GM12878 (cell line): ENCODE measurements around the gene HHAT. TPM values are rescaled to one million over a fixed set of nuclear protein-coding genes. Genes with fewer than 3 reads are reported as not detected.

Experiments used
- ATAC-seq: fragments of 200-7000 bp; cut with Tn5 transposase; 3 replicates; pipeline ENCODE4 v1.9.1; 2020; ENCODE audit warnings: mild to moderate bottlenecking, moderate library complexity
- BruUV-seq: library from RNA; stranded (reverse); fragments of 400-500 nt; replicated peaks from 2 replicates; lab custom pipeline; 2021; lab: Mats Ljungman, UMichigan
- CTCF ChIA-PET: fragments of 300-600 bp; sonication (Branson Sonifier 250); formaldehyde crosslinking; extraction: SDS; loops from one replicate; lab custom pipeline; 2021; ENCODE audit warnings: inconsistent platforms; lab: Yijun Ruan, JAX
- POLR2A ChIA-PET: fragments of 350-600 bp; formaldehyde crosslinking; extraction: SDS; loops from one replicate; lab custom pipeline; 2021; ENCODE audit warnings: inconsistent platforms; lab: Charles Lee
- RAD21 ChIA-PET: fragments of 300-600 bp; sonication (Branson Sonifier 250); formaldehyde crosslinking; loops from one replicate; lab custom pipeline; 2023; ENCODE audit warnings: antibody characterized with exemption; ENCODE audit not compliant: unreplicated experiment; lab: Charles Lee
- SMC1A ChIA-PET: fragments of 300-600 bp; sonication (Branson Sonifier 250); formaldehyde crosslinking; loops from one replicate; lab custom pipeline; 2023; ENCODE audit not compliant: unreplicated experiment, uncharacterized antibody; lab: Charles Lee
- DNase-seq: peaks from one replicate; pipeline ENCODE4 v3.0.0-alpha.2; 2011; ENCODE audit warnings: low read depth, low spot score
- FAIRE-seq: peaks from 3 replicates; lab custom pipeline; 2011; peaks lifted over from hg19 to GRCh38; lab: Jason Lieb, UNC
- H2AFZ ChIP-seq: 2 replicates; pipeline ENCODE4 v1.6.0; 2011; ENCODE audit warnings: low read depth, low read length, control low read depth; ENCODE audit not compliant: control insufficient read depth
- H3K27ac ChIP-seq: 2 replicates; pipeline ENCODE4 v1.5.1; 2011; ENCODE audit warnings: control low read depth; ENCODE audit not compliant: control insufficient read depth, insufficient read depth
- H3K27me3 ChIP-seq, 2 experiments: replicated peaks in 1 of 2; 2 replicates each; pipeline versions ENCODE4 v1.6.0 to v1.6.1; 2011; ENCODE audit warnings: low read length in 1 of 2; ENCODE audit not compliant: control insufficient read depth in 2 of 2, insufficient read depth in 2 of 2
- H3K36me3 ChIP-seq, 2 experiments: 2 replicates each; pipeline ENCODE4 v1.5.1; 2011; ENCODE audit warnings: low read length in 1 of 2; ENCODE audit not compliant: control insufficient read depth in 2 of 2, insufficient read depth in 2 of 2
- H3K4me1 ChIP-seq: 2 replicates; pipeline ENCODE4 v1.6.1; 2011; ENCODE audit warnings: mild to moderate bottlenecking, low read length, moderate library complexity, mixed read lengths; ENCODE audit not compliant: control insufficient read depth, insufficient read depth
- H3K4me2 ChIP-seq: 2 replicates; pipeline ENCODE4 v1.6.0; 2011; ENCODE audit warnings: control low read depth; ENCODE audit not compliant: control insufficient read depth, insufficient read depth
- H3K4me3 ChIP-seq: fragments of 200-600 bp; sonication (generic); 2 replicates; pipeline ENCODE4 v1.5.1; 2016
- H3K79me2 ChIP-seq: 2 replicates; pipeline ENCODE4 v1.6.0; 2011; ENCODE audit warnings: low read length; ENCODE audit not compliant: control insufficient read depth, insufficient read depth
- H3K9ac ChIP-seq: 2 replicates; pipeline ENCODE4 v1.8.0; 2011; ENCODE audit warnings: low read length, control low read depth, mixed read lengths; ENCODE audit not compliant: control insufficient read depth, insufficient read depth
- H3K9me3 ChIP-seq: replicated peaks from 3 replicates; pipeline ENCODE4 v1.5.1; 2011; ENCODE audit warnings: mild to moderate bottlenecking, low read length; ENCODE audit not compliant: control insufficient read depth, insufficient read depth
- H4K20me1 ChIP-seq: 2 replicates; pipeline ENCODE4 v1.6.0; 2011; ENCODE audit not compliant: control insufficient read depth, insufficient read depth
- ATF7 ChIP-seq: fragments of 450-650 bp; IDR thresholded peaks from 2 replicates; pipeline ENCODE4 v1.6.1; 2016; ENCODE audit warnings: low read depth, mild to moderate bottlenecking
- ESRRA ChIP-seq: IDR thresholded peaks from 2 replicates; pipeline ENCODE4 v1.6.1; 2012; ENCODE audit warnings: mild to moderate bottlenecking, low read length, improper control_type of control experiment
- LARP7 ChIP-seq: fragments of 450-650 bp; IDR thresholded peaks from 2 replicates; pipeline ENCODE4 v1.6.1; 2017; ENCODE audit warnings: mild to moderate bottlenecking
- MEF2B ChIP-seq: fragments of 450-650 bp; IDR thresholded peaks from 2 replicates; pipeline ENCODE4 v1.6.1; 2018; ENCODE audit warnings: mild to moderate bottlenecking, moderate library complexity; ENCODE audit not compliant: partially characterized antibody, poor library complexity, severe bottlenecking
- NR2C1 ChIP-seq: fragments of 450-650 bp; IDR thresholded peaks from 2 replicates; pipeline ENCODE4 v1.6.1; 2017; ENCODE audit warnings: antibody characterized with exemption, mild to moderate bottlenecking, moderate library complexity
- TCF7 ChIP-seq: IDR thresholded peaks from 2 replicates; pipeline ENCODE4 v1.6.1; 2014; ENCODE audit warnings: antibody characterized with exemption, borderline replicate concordance
- WGBS: methylation state at CpG from one replicate; pipeline ENCODE4 v1.1.6; 2016; ENCODE audit warnings: low lambda C conversion rate; ENCODE audit not compliant: insufficient replicate concordance, insufficient coverage; ENCODE audit errors: missing lambda C conversion rate; 5-methylcytosine and 5-hydroxymethylcytosine counted together
- in situ Hi-C: fragments of 300-500 bp; cut with MboI; formaldehyde crosslinking; loops from 9 replicates; pipeline ENCODE4 v1.14.3; 2018; ENCODE audit warnings: mixed read lengths
- intact Hi-C: fragments of 100-400 bp; cut with micrococcal nuclease; formaldehyde crosslinking; loops from one replicate; pipeline ENCODE4 v1.14.2; 2022; ENCODE audit not compliant: unreplicated experiment
- polyA plus RNA-seq, 11 experiments: library from polyadenylated mRNA; depleted of rRNA in 4 of 11; unstranded in 6 of 11; stranded (reverse) in 5 of 11; fragments of >200 nt; fragmentation: Nextera tagmentation in 4 of 11; fragmentation: Illumina TruSeq in 1 of 11; extraction: Ambion mirVana in 4 of 11; extraction: Trizol in 1 of 11; gene quantifications; 1 replicate in 1 of 11; 2 replicates in 10 of 11; pipeline versions ENCODE4 v1.2.1 to v1.2.3, GENCODE V29; 2011 to 2016; ENCODE audit warnings: inconsistent platforms in 2 of 11, missing spikeins in 2 of 11, low read depth in 1 of 11
- total RNA-seq, 4 experiments: library from RNA; depleted of rRNA in 3 of 4; stranded (reverse); fragments of >200 nt in 3 of 4; fragmentation: Illumina TruSeq in 1 of 4; extraction: Trizol in 1 of 4; gene quantifications; 2 replicates each; pipeline versions ENCODE4 v1.2.1 to v1.2.3, GENCODE V29; 2013 to 2021
- TF ChIP-seq, protein P1 (sequence below): fragments of 450-650 bp; IDR thresholded peaks from 2 replicates; pipeline ENCODE4 v1.6.1; 2017; ENCODE audit warnings: low read depth, mild to moderate bottlenecking, moderate library complexity
- TF ChIP-seq, protein P2 (sequence below): fragments of 450-650 bp; IDR thresholded peaks from 2 replicates; pipeline ENCODE4 v1.6.1; 2016; ENCODE audit warnings: mild to moderate bottlenecking
- TF ChIP-seq, protein P3 (sequence below): IDR thresholded peaks from 2 replicates; pipeline ENCODE4 v1.6.1; 2011; ENCODE audit warnings: low read depth, low read length, improper control_type of control experiment, borderline replicate concordance
- TF ChIP-seq, protein P4 (sequence below): fragments of 450-650 bp; IDR thresholded peaks from 2 replicates; pipeline ENCODE4 v1.6.1; 2017; ENCODE audit warnings: borderline replicate concordance
- TF ChIP-seq, protein P5 (sequence below): IDR thresholded peaks from 2 replicates; pipeline ENCODE4 v1.6.1; 2011; ENCODE audit warnings: low read depth, mild to moderate bottlenecking, low read length, moderate library complexity, borderline replicate concordance; ENCODE audit errors: extremely low read depth

Gene HHAT
- total and polyA plus RNA-seq, 10 of the 15 experiments (the other 5 are each of a cell fraction or from before 2014, with no cell fraction given), result 1.2 to 37.6 (median 2.6) TPM

DNA sequence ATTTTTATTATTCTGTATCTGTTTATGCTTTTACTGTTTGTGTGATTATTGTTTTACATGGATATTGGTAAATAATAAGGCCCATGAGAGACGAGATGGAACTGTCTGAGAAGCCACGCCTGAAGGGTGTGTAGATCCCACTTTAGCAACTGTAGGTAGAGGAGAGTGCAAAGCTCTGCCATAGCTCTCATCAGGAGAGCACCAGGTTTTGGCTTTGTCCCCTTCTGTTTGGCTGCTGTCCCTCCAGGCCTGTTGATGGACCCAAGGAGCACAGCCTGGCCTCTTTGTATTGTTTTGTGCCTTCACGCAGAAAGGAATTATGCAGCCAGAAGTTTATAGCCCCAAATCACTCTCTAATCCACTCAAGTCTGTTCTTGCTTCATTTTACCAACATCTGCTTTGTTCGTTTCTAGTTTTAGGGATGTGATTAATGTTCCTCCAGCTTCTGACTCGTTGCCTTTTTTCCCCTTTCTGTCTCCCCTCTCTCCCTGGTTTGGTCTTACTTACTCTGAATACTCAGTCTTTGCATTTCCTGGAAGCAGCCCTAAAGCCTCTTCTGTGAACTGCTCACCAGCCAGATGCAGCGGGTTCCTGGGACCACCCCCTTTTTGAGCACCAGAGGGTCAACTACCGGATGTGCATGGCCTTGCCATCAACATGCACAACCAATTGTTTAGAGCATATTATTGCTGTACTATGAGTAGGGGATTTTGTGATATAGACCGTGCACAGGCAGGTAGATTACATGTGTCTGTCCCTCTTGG, 127.3 kb downstream of the HHAT start:
- POLR2A ChIA-PET, result no interaction called here

More for the DNA sequence above, 127.3 kb downstream of the HHAT start:
- intact Hi-C loops, result no loop called here
- DNase-seq, result no peak
- no peaks in the 10 kb centered on the region for H3K9me3 ChIP-seq
- no peaks in the 10 kb centered on the region; a peak in 1 of 4 replicates for H3K27me3 ChIP-seq
- CTCF ChIA-PET, result interaction anchor here (1.1 to 2.1 kb wide), 4 partner anchors 8 to 49 kb away, joined by 3 to 10 read pairs (median 4); no protein-coding TSS in a partner anchor
- WGBS, result 20% methylated on average over 8 of the region's 8 CpGs
- H3K27ac ChIP-seq, result no peak overlapping the region
- no peaks in the 10 kb centered on the region for H3K4me1 ChIP-seq
- TF ChIP-seq, protein P1, sequence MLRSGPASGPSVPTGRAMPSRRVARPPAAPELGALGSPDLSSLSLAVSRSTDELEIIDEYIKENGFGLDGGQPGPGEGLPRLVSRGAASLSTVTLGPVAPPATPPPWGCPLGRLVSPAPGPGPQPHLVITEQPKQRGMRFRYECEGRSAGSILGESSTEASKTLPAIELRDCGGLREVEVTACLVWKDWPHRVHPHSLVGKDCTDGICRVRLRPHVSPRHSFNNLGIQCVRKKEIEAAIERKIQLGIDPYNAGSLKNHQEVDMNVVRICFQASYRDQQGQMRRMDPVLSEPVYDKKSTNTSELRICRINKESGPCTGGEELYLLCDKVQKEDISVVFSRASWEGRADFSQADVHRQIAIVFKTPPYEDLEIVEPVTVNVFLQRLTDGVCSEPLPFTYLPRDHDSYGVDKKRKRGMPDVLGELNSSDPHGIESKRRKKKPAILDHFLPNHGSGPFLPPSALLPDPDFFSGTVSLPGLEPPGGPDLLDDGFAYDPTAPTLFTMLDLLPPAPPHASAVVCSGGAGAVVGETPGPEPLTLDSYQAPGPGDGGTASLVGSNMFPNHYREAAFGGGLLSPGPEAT, result no peak
- TF ChIP-seq, protein P2, sequence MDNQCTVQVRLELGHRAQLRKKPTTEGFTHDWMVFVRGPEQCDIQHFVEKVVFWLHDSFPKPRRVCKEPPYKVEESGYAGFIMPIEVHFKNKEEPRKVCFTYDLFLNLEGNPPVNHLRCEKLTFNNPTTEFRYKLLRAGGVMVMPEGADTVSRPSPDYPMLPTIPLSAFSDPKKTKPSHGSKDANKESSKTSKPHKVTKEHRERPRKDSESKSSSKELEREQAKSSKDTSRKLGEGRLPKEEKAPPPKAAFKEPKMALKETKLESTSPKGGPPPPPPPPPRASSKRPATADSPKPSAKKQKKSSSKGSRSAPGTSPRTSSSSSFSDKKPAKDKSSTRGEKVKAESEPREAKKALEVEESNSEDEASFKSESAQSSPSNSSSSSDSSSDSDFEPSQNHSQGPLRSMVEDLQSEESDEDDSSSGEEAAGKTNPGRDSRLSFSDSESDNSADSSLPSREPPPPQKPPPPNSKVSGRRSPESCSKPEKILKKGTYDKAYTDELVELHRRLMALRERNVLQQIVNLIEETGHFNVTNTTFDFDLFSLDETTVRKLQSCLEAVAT, result no peak
- TF ChIP-seq ATF7, result no peak
- no peak for TF ChIP-seq MEF2B
- TF ChIP-seq, protein P3, sequence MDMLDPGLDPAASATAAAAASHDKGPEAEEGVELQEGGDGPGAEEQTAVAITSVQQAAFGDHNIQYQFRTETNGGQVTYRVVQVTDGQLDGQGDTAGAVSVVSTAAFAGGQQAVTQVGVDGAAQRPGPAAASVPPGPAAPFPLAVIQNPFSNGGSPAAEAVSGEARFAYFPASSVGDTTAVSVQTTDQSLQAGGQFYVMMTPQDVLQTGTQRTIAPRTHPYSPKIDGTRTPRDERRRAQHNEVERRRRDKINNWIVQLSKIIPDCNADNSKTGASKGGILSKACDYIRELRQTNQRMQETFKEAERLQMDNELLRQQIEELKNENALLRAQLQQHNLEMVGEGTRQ, result no peak
- TF ChIP-seq NR2C1, result no peak
- TF ChIP-seq, protein P4, sequence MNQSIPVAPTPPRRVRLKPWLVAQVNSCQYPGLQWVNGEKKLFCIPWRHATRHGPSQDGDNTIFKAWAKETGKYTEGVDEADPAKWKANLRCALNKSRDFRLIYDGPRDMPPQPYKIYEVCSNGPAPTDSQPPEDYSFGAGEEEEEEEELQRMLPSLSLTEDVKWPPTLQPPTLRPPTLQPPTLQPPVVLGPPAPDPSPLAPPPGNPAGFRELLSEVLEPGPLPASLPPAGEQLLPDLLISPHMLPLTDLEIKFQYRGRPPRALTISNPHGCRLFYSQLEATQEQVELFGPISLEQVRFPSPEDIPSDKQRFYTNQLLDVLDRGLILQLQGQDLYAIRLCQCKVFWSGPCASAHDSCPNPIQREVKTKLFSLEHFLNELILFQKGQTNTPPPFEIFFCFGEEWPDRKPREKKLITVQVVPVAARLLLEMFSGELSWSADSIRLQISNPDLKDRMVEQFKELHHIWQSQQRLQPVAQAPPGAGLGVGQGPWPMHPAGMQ, result no peak
- TF ChIP-seq, protein P5, sequence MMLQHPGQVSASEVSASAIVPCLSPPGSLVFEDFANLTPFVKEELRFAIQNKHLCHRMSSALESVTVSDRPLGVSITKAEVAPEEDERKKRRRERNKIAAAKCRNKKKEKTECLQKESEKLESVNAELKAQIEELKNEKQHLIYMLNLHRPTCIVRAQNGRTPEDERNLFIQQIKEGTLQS, result no peak
- TF ChIP-seq TCF7, result no peak
- no peak for TF ChIP-seq LARP7
- TF ChIP-seq ESRRA, result no peak
- TF ChIP-seq, all 136 proteins: peak for 0
- ATAC-seq (no peak), FAIRE-seq (no peak)
- SMC1A ChIA-PET, result interaction anchor here (1.0 to 1.8 kb wide), 4 partner anchors 9 to 130 kb away, joined by 3 to 7 read pairs (median 4); no protein-coding TSS in a partner anchor
- Histone ChIP-seq H3K9ac (no peak overlapping the region), H3K4me3 (no peak overlapping the region), H3K36me3 (no peaks in the 10 kb centered on the region), H3K4me2 (no peak overlapping the region), H4K20me1 (no peaks in the 10 kb centered on the region), H2AFZ (no peak overlapping the region), H3K79me2 (no peaks in the 10 kb centered on the region)
- BruUV-seq, result no TSS peak
- RAD21 ChIA-PET, result interaction anchor here (1.0 kb wide), 1 partner anchor 8 kb away, joined by 3 read pairs; no protein-coding TSS in a partner anchor
- in situ Hi-C loops, result no loop called here
